Common myeloid progenitor, CD34-positive (primary cell): Measurements from ENCODE around the gene ENPP6.

Source experiments
- CTCF ChIA-PET: fragments of 350-600 bp; sonication (Branson Sonifier 250); formaldehyde crosslinking; loops from one replicate; lab custom pipeline; 2021; ENCODE audit warnings: antibody characterized with exemption; lab: Charles Lee
- POLR2A ChIA-PET: fragments of 350-600 bp; sonication (Branson Sonifier 250); formaldehyde crosslinking; loops from one replicate; lab custom pipeline; 2021; ENCODE audit warnings: antibody characterized with exemption; lab: Charles Lee
- DNase-seq, 3 donors: peaks; one replicate each; pipeline versions ENCODE4 v3.0.0 to v3.0.0-alpha.2; 2013
- H3K27ac ChIP-seq, 2 experiments: 1 replicate in 1 of 2; 2 replicates in 1 of 2; pipeline ENCODE4 v1.7.0; 2013; ENCODE audit warnings: inconsistent platforms in 2 of 2, low read length in 2 of 2, mild to moderate bottlenecking in 2 of 2, low read depth in 1 of 2, moderate library complexity in 1 of 2; ENCODE audit not compliant: severe bottlenecking in 2 of 2, insufficient read depth in 1 of 2, poor library complexity in 1 of 2
- H3K27me3 ChIP-seq, 5 experiments: replicated peaks in 2 of 5; 1 replicate in 3 of 5; 2 replicates in 2 of 5; pipeline versions ENCODE4 v1.6.1 to v1.7.0; 2013; ENCODE audit warnings: low read length in 4 of 5, mild to moderate bottlenecking in 2 of 5, moderate library complexity in 2 of 5, inconsistent platforms in 1 of 5; ENCODE audit not compliant: insufficient read depth in 5 of 5, control insufficient read depth in 4 of 5
- H3K36me3 ChIP-seq, 4 experiments: 1 replicate in 2 of 4; 2 replicates in 2 of 4; pipeline versions ENCODE4 v1.6.1 to v1.7.0; 2013; ENCODE audit warnings: low read length in 3 of 4, control low read depth in 1 of 4, mild to moderate bottlenecking in 1 of 4; ENCODE audit not compliant: control insufficient read depth in 4 of 4, insufficient read depth in 4 of 4
- H3K4me1 ChIP-seq, 4 experiments: 1 replicate in 3 of 4; 2 replicates in 1 of 4; pipeline versions ENCODE4 v1.6.1 to v1.7.1; 2013; ENCODE audit warnings: low read length in 3 of 4, mild to moderate bottlenecking in 3 of 4, control low read depth in 1 of 4, inconsistent platforms in 1 of 4, moderate library complexity in 1 of 4; ENCODE audit not compliant: control insufficient read depth in 4 of 4, insufficient read depth in 4 of 4; ENCODE audit errors: control extremely low read depth in 1 of 4
- H3K4me3 ChIP-seq, 7 experiments: 1 replicate in 4 of 7; 2 replicates in 3 of 7; pipeline versions ENCODE4 v1.5.1 to v1.7.0; 2013; ENCODE audit warnings: mild to moderate bottlenecking in 7 of 7, low read length in 6 of 7, moderate library complexity in 6 of 7, inconsistent platforms in 2 of 7, low read depth in 2 of 7, control low read depth in 1 of 7; ENCODE audit not compliant: insufficient read depth in 4 of 7, control insufficient read depth in 1 of 7; ENCODE audit errors: extremely low read depth in 1 of 7
- H3K9me3 ChIP-seq, 5 experiments: 1 replicate in 4 of 5; 2 replicates in 1 of 5; pipeline versions ENCODE4 v1.6.1 to v1.7.1; 2013; ENCODE audit warnings: low read length in 4 of 5, mild to moderate bottlenecking in 2 of 5, inconsistent platforms in 1 of 5, low read depth in 1 of 5, moderate library complexity in 1 of 5; ENCODE audit not compliant: control insufficient read depth in 4 of 5, insufficient read depth in 2 of 5; ENCODE audit errors: control extremely low read depth in 1 of 5
- WGBS: methylation state at CpG from one replicate; pipeline ENCODE4 v1.1.5; 2013; ENCODE audit not compliant: insufficient coverage; 5-methylcytosine and 5-hydroxymethylcytosine counted together

Gene ENPP6

GRCh38 chr4:184111233-184111832, 106.3 kb downstream of the ENPP6 start:
- Histone ChIP-seq H3K4me3 (no peak overlapping the region), H3K9me3 (no peaks in the 10 kb centered on the region), H3K4me1 (peaks cover 0 to 4% (median 0%) of the 10 kb centered on the region in 4 experiments), H3K27me3 (no peaks in the 10 kb centered on the region), H3K27ac (no peak overlapping the region), H3K36me3 (no peaks in the 10 kb centered on the region)
- DNase-seq: no peak
- 97% methylated on average over 6 of the region's 7 CpGs for WGBS
- POLR2A ChIA-PET: no interaction called here
- CTCF ChIA-PET: interaction anchor here (1.2 kb wide), 1 partner anchor 15 kb away, joined by 3 read pairs; no protein-coding TSS in a partner anchor

GRCh38 chr4:184110452-184111224, 107.0 kb downstream of the ENPP6 start:
- no peak overlapping the region for H3K4me3 ChIP-seq
- 97% methylated on average over 10 of the region's 14 CpGs for WGBS
- peaks cover 0 to 4% (median 0%) of the 10 kb centered on the region in 4 experiments for H3K4me1 ChIP-seq
- ChIA-PET POLR2A (no interaction called here), CTCF (interaction anchor here (1.2 kb wide), 1 partner anchor 14 kb away, joined by 3 read pairs; no protein-coding TSS in a partner anchor)
- no peaks in the 10 kb centered on the region for H3K9me3 ChIP-seq
- no peaks in the 10 kb centered on the region for H3K27me3 ChIP-seq
- no peaks in the 10 kb centered on the region for H3K36me3 ChIP-seq
- no peak overlapping the region for H3K27ac ChIP-seq
- DNase-seq: no peak

GRCh38 chr4:184108006-184108501, 109.6 kb downstream of the ENPP6 start:
- H3K4me3 ChIP-seq: no peak overlapping the region
- 97% methylated on average over 9 of the region's 10 CpGs for WGBS
- H3K27ac ChIP-seq: no peak overlapping the region
- H3K9me3 ChIP-seq: no peaks in the 10 kb centered on the region
- H3K27me3 ChIP-seq: no peaks in the 10 kb centered on the region
- H3K36me3 ChIP-seq: no peaks in the 10 kb centered on the region
- CTCF ChIA-PET: no interaction called here
- no peak for DNase-seq
- no peaks in the 10 kb centered on the region for H3K4me1 ChIP-seq
- POLR2A ChIA-PET: no interaction called here

GRCh38 chr4:184104419-184105101, 113.1 kb downstream of the ENPP6 start:
- ChIA-PET CTCF (interaction anchor here (1.3 kb wide), 1 partner anchor 11 kb away, joined by 4 read pairs; no protein-coding TSS in a partner anchor), POLR2A (no interaction called here)
- H3K36me3 ChIP-seq: no peaks in the 10 kb centered on the region
- no peak overlapping the region for H3K4me3 ChIP-seq
- H3K27me3 ChIP-seq: no peaks in the 10 kb centered on the region
- H3K4me1 ChIP-seq: no peaks in the 10 kb centered on the region
- WGBS: 90% methylated on average over 2 of the region's 5 CpGs
- no peaks in the 10 kb centered on the region for H3K9me3 ChIP-seq
- no peak for DNase-seq
- H3K27ac ChIP-seq: no peak overlapping the region

- H3K27me3 ChIP-seq: peaks cover 0 to 2% (median 0%) of the 10 kb centered on the region in 5 experiments
- 94% methylated on average over 14 of the region's 16 CpGs for WGBS
- POLR2A ChIA-PET: no interaction called here
- H3K36me3 ChIP-seq: no peaks in the 10 kb centered on the region
- CTCF ChIA-PET: interaction anchor here (1.3 kb wide), 1 partner anchor 12 kb away, joined by 4 read pairs; no protein-coding TSS in a partner anchor
- H3K4me3 ChIP-seq: no peak overlapping the region
- H3K9me3 ChIP-seq: no peaks in the 10 kb centered on the region
- no peak for DNase-seq
- no peak overlapping the region for H3K27ac ChIP-seq
- H3K4me1 ChIP-seq: no peaks in the 10 kb centered on the region
Observed at GRCh38 chr4:184103527-184104264, 114.0 kb downstream of the ENPP6 start.

- no peak overlapping the region for H3K4me3 ChIP-seq
- ChIA-PET CTCF (interaction anchor here (0.6 kb wide), 2 partner anchors 173 to 331 kb away, joined by 3 read pairs; no protein-coding TSS in a partner anchor), POLR2A (no interaction called here)
- H3K4me1 ChIP-seq: no peaks in the 10 kb centered on the region
- no peak overlapping the region for H3K27ac ChIP-seq
- H3K9me3 ChIP-seq: no peaks in the 10 kb centered on the region
- no peak for DNase-seq
- H3K36me3 ChIP-seq: no peaks in the 10 kb centered on the region
- peaks cover 0 to 2% (median 0%) of the 10 kb centered on the region in 5 experiments for H3K27me3 ChIP-seq
- 94% methylated on average over 2 of the region's 4 CpGs for WGBS
Observed at GRCh38 chr4:184102927-184103326, 114.7 kb downstream of the ENPP6 start.
